Osteocyte (in vitro differentiated cells): ENCODE measurements around the gene BTG3. TPM values are rescaled to one million over a fixed set of nuclear protein-coding genes. Genes with fewer than 3 reads are reported as not detected.
A peak's percentile ranks its signal among the peaks of the same experiment; 100 is the strongest.

Source experiments
- DNase-seq: peaks from one replicate; pipeline ENCODE4 v3.0.0; 2021; ENCODE audit warnings: mixed read lengths; ENCODE audit not compliant: unreplicated experiment; ENCODE audit errors: extremely low spot score
- H3K27ac Mint-ChIP-seq: one replicate; pipeline ENCODE4 v1.8.0; 2021; ENCODE audit warnings: mild to moderate bottlenecking, mixed read lengths; ENCODE audit not compliant: unreplicated experiment
- H3K27me3 Mint-ChIP-seq: one replicate; pipeline ENCODE4 v1.8.0; 2021; ENCODE audit warnings: mixed read lengths; ENCODE audit not compliant: unreplicated experiment
- H3K36me3 Mint-ChIP-seq: one replicate; pipeline ENCODE4 v1.8.0; 2021; ENCODE audit warnings: mixed read lengths; ENCODE audit not compliant: unreplicated experiment
- H3K4me1 Mint-ChIP-seq: one replicate; pipeline ENCODE4 v1.8.0; 2021; ENCODE audit warnings: mixed read lengths; ENCODE audit not compliant: unreplicated experiment
- H3K4me3 Mint-ChIP-seq: one replicate; pipeline ENCODE4 v1.8.0; 2021; ENCODE audit warnings: mild to moderate bottlenecking, moderate library complexity, mixed read lengths; ENCODE audit not compliant: unreplicated experiment
- H3K9me3 Mint-ChIP-seq: one replicate; pipeline ENCODE4 v1.8.0; 2021; ENCODE audit warnings: mixed read lengths; ENCODE audit not compliant: unreplicated experiment
- CTCF ChIP-seq: fragments of 200-600 bp; sonication (generic); IDR thresholded peaks from 2 replicates; pipeline ENCODE4 v1.5.0; 2021; ENCODE audit warnings: antibody characterized with exemption, mild to moderate bottlenecking, moderate library complexity
- total RNA-seq: library from RNA; stranded (reverse); gene quantifications from 2 replicates; pipeline ENCODE4 v1.2.1, GENCODE V29; 2021

The BTG3 gene
- total RNA-seq, 1 donor from 2014 or later, result 21.5 TPM

GRCh38 chr21:17598437-17598836 is 14.3 kb downstream of the BTG3 start:
- no peak for TF ChIP-seq CTCF
- Mint-ChIP-seq H3K27me3 (no peaks in the 10 kb centered on the region), H3K9me3 (no peaks in the 10 kb centered on the region), H3K4me3 (no peak overlapping the region), H3K4me1 (peaks cover 9% of the 10 kb centered on the region), H3K36me3 (peaks cover 57% of the 10 kb centered on the region), H3K27ac (no peak overlapping the region)
- no peak for DNase-seq

GRCh38 chr21:17597680-17598079 is 15.0 kb downstream of the BTG3 start:
- no peak overlapping the region for H3K27ac Mint-ChIP-seq
- no peaks in the 10 kb centered on the region for H3K27me3 Mint-ChIP-seq
- H3K9me3 Mint-ChIP-seq, result no peaks in the 10 kb centered on the region
- H3K36me3 Mint-ChIP-seq, result peaks cover 57% of the 10 kb centered on the region
- no peak for DNase-seq
- no peak for TF ChIP-seq CTCF
- H3K4me3 Mint-ChIP-seq, result no peak overlapping the region
- H3K4me1 Mint-ChIP-seq, result peaks cover 2% of the 10 kb centered on the region

GRCh38 chr21:17590430-17590829 is 22.3 kb downstream of the BTG3 start:
- Mint-ChIP-seq H3K27ac (no peak overlapping the region), H3K4me1 (no peaks in the 10 kb centered on the region), H3K4me3 (no peak overlapping the region), H3K36me3 (peaks cover 22% of the 10 kb centered on the region), H3K27me3 (no peaks in the 10 kb centered on the region), H3K9me3 (no peaks in the 10 kb centered on the region)
- TF ChIP-seq CTCF, result no peak
- DNase-seq, result no peak

- Mint-ChIP-seq H3K4me1 (no peaks in the 10 kb centered on the region), H3K9me3 (no peaks in the 10 kb centered on the region), H3K27me3 (peaks cover 16% of the 10 kb centered on the region), H3K27ac (no peak overlapping the region), H3K4me3 (no peak overlapping the region), H3K36me3 (no peaks in the 10 kb centered on the region)
- TF ChIP-seq CTCF, result peak; percentile 75
- no peak for DNase-seq
These were observed 26.7 kb downstream of the BTG3 start for GRCh38 chr21:17585875-17586450.

GRCh38 chr21:17583898-17584297 is 28.8 kb downstream of the BTG3 start:
- H3K4me1 Mint-ChIP-seq, result no peaks in the 10 kb centered on the region

More at GRCh38 chr21:17583898-17584297, 28.8 kb downstream of the BTG3 start:
- no peak for TF ChIP-seq CTCF
- Mint-ChIP-seq H3K27me3 (peaks cover 19% of the 10 kb centered on the region), H3K4me3 (no peak overlapping the region), H3K36me3 (no peaks in the 10 kb centered on the region), H3K27ac (no peak overlapping the region), H3K9me3 (no peaks in the 10 kb centered on the region)
- no peak for DNase-seq
